HepG2 (cell line): ENCODE measurements around the gene NOBOX. TPM values are rescaled to one million over a fixed set of nuclear protein-coding genes. Genes with fewer than 3 reads are reported as not detected.

Experiments used
- ATAC-seq: fragments of 200-7000 bp; cut with Tn5 transposase; 3 replicates; pipeline ENCODE4 v1.9.1; 2020; ENCODE audit warnings: mild to moderate bottlenecking, moderate library complexity
- BruUV-seq: library from RNA; stranded (reverse); fragments of 400-500 nt; replicated peaks from 2 replicates; lab custom pipeline; 2021; lab: Mats Ljungman, UMichigan
- CTCF ChIA-PET: fragments of 300-600 bp; formaldehyde crosslinking; extraction: SDS; loops from one replicate; lab custom pipeline; 2021; ENCODE audit warnings: low total read pairs, inconsistent platforms, low intra/inter-chr PET ratio; lab: Yijun Ruan, JAX
- POLR2A ChIA-PET: fragments of 350-600 bp; sonication (Branson Sonifier 250); formaldehyde crosslinking; loops from one replicate; lab custom pipeline; 2020; ENCODE audit warnings: antibody characterized with exemption, inconsistent platforms; lab: Yijun Ruan, JAX
- DNase-seq: peaks from one replicate; pipeline ENCODE4 v3.0.0-alpha.2; 2015; ENCODE audit warnings: low spot score
- FAIRE-seq: peaks from 3 replicates; lab custom pipeline; 2011; peaks lifted over from hg19 to GRCh38; lab: Jason Lieb, UNC
- H2AFZ ChIP-seq: one replicate; pipeline ENCODE4 v1.6.1; 2011; ENCODE audit warnings: low read length, inconsistent platforms
- H3K27ac ChIP-seq: fragments of 300-600 bp; 3 replicates; pipeline ENCODE4 v1.8.0; 2011; ENCODE audit warnings: mixed run types, mild to moderate bottlenecking, mixed read lengths, low read length, inconsistent platforms; ENCODE audit not compliant: insufficient read depth; ENCODE audit errors: extremely low read length
- H3K27me3 ChIP-seq, 2 experiments: fragments of 200-600 bp in 1 of 2; 2 replicates in 1 of 2; 3 replicates in 1 of 2; pipeline versions ENCODE4 v1.6.0 to v1.8.0; 2011; ENCODE audit warnings: low read length in 2 of 2, mild to moderate bottlenecking in 2 of 2, moderate library complexity in 2 of 2, inconsistent platforms in 1 of 2; ENCODE audit not compliant: insufficient read depth in 2 of 2, control insufficient read depth in 1 of 2
- H3K36me3 ChIP-seq, 2 experiments: fragments of 200-600 bp in 1 of 2; replicated peaks in 1 of 2; 2 replicates in 1 of 2; 3 replicates in 1 of 2; pipeline versions ENCODE4 v1.5.1 to v1.8.0; 2011; ENCODE audit warnings: low read length in 2 of 2, inconsistent platforms in 1 of 2; ENCODE audit not compliant: insufficient read depth in 2 of 2, control insufficient read depth in 1 of 2
- H3K4me1 ChIP-seq: 2 replicates; pipeline ENCODE4 v1.5.1; 2012; ENCODE audit warnings: low read length, inconsistent platforms; ENCODE audit not compliant: insufficient read depth
- H3K4me2 ChIP-seq: 2 replicates; pipeline ENCODE4 v1.6.0; 2011; ENCODE audit warnings: low read depth, low read length, inconsistent platforms
- H3K4me3 ChIP-seq, 3 experiments: fragments of 200-600 bp in 1 of 3; sonication (generic), shearing (Covaris generic) in 1 of 3; replicated peaks in 1 of 3; 2 replicates each; pipeline ENCODE4 v1.5.1; 2011 to 2016; ENCODE audit warnings: low read length in 3 of 3, inconsistent platforms in 2 of 3, low read depth in 2 of 3, mild to moderate bottlenecking in 2 of 3, control low read depth in 1 of 3, mixed read lengths in 1 of 3; ENCODE audit not compliant: insufficient read depth in 1 of 3
- H3K79me2 ChIP-seq: one replicate; pipeline ENCODE4 v1.6.1; 2011; ENCODE audit warnings: low read length, inconsistent platforms; ENCODE audit not compliant: insufficient read depth
- H3K9ac ChIP-seq: 2 replicates; pipeline ENCODE4 v1.6.0; 2011; ENCODE audit warnings: mild to moderate bottlenecking, low read depth, low read length, inconsistent platforms; ENCODE audit not compliant: insufficient read depth
- H3K9me3 ChIP-seq: 2 replicates; pipeline ENCODE4 v1.5.1; 2012; ENCODE audit warnings: mild to moderate bottlenecking, low read length
- H4K20me1 ChIP-seq: 2 replicates; pipeline ENCODE4 v1.6.0; 2011; ENCODE audit warnings: inconsistent platforms, mild to moderate bottlenecking, low read length, moderate library complexity; ENCODE audit not compliant: insufficient read depth
- ASH2L ChIP-seq: fragments of 300-600, 200-600 bp; sonication (generic); IDR thresholded peaks from 2 replicates; pipeline ENCODE4 v1.7.0; 2017; ENCODE audit warnings: low read depth, mild to moderate bottlenecking, moderate library complexity, mixed read lengths, low read length; ENCODE audit not compliant: insufficient read length
- GLI4 ChIP-seq: sonication (generic); formaldehyde crosslinking; IDR thresholded peaks from 2 replicates; pipeline ENCODE4 v1.5.1; 2020; ENCODE audit warnings: missing genetic modification reagents, mild to moderate bottlenecking, moderate library complexity, borderline replicate concordance
- GZF1 ChIP-seq: sonication (generic); formaldehyde crosslinking; IDR thresholded peaks from 2 replicates; pipeline ENCODE4 v1.5.1; 2020; ENCODE audit warnings: mild to moderate bottlenecking, missing genetic modification reagents
- LCORL ChIP-seq, 2 experiments: fragments of 450-650 bp in 1 of 2; sonication (generic) in 1 of 2; formaldehyde crosslinking in 1 of 2; IDR thresholded peaks; 2 replicates each; pipeline versions ENCODE4 v1.5.0 to v1.6.1; 2017 to 2020; ENCODE audit warnings: antibody characterized with exemption in 1 of 2, missing genetic modification reagents in 1 of 2
- MED13 ChIP-seq: sonication (generic); formaldehyde crosslinking; IDR thresholded peaks from 2 replicates; pipeline ENCODE4 v1.5.0; 2020; ENCODE audit warnings: missing genetic modification reagents
- MTA3 ChIP-seq: sonication (generic); formaldehyde crosslinking; IDR thresholded peaks from 2 replicates; pipeline ENCODE4 v1.4.0; 2020; ENCODE audit warnings: missing genetic modification reagents
- NFATC3 ChIP-seq: sonication (generic); formaldehyde crosslinking; IDR thresholded peaks from 2 replicates; pipeline ENCODE4 v1.5.1; 2020; ENCODE audit warnings: mild to moderate bottlenecking, missing genetic modification reagents
- SMAD9 ChIP-seq: sonication (generic); formaldehyde crosslinking; IDR thresholded peaks from 2 replicates; pipeline ENCODE4 v1.5.1; 2020; ENCODE audit warnings: mild to moderate bottlenecking, missing genetic modification reagents
- SRSF1 ChIP-seq: fragments of 200-400 bp; formaldehyde crosslinking; optimal IDR thresholded peaks from 2 replicates; pipeline ENCODE3; 2017; ENCODE audit warnings: mild to moderate bottlenecking, low read depth, low read length, moderate library complexity
- ZBTB21 ChIP-seq: sonication (generic); formaldehyde crosslinking; IDR thresholded peaks from 2 replicates; pipeline ENCODE4 v1.4.0; 2020; ENCODE audit warnings: missing genetic modification reagents
- ZNF143 ChIP-seq: sonication (generic); formaldehyde crosslinking; IDR thresholded peaks from 2 replicates; pipeline ENCODE4 v1.4.0; 2020; ENCODE audit warnings: missing genetic modification reagents
- ZNF263 ChIP-seq: sonication (generic); formaldehyde crosslinking; IDR thresholded peaks from 2 replicates; pipeline ENCODE4 v1.4.0; 2020; ENCODE audit warnings: missing genetic modification reagents
- ZNF816 ChIP-seq: sonication (generic); formaldehyde crosslinking; IDR thresholded peaks from 2 replicates; pipeline ENCODE4 v1.8.0; 2022; ENCODE audit warnings: missing genetic modification reagents, mild to moderate bottlenecking, borderline replicate concordance
- ZSCAN29 ChIP-seq: sonication (generic); formaldehyde crosslinking; conservative IDR thresholded peaks from 2 replicates; pipeline ENCODE4 v1.4.0; 2020; ENCODE audit warnings: mild to moderate bottlenecking, missing genetic modification reagents
- WGBS: methylation state at CpG from one replicate; pipeline ENCODE4 v1.1.6; 2017; ENCODE audit warnings: low lambda C conversion rate; 5-methylcytosine and 5-hydroxymethylcytosine counted together
- in situ Hi-C: cut with HindIII; loops from 2 replicates; pipeline ENCODE4 v1.10.0; 2017; ENCODE audit warnings: low pct_unique_long_range_greater_than_20kb; ENCODE audit not compliant: extremely low pct_ligation_motif_present
- intact Hi-C: fragments of 100-400 bp; cut with micrococcal nuclease; formaldehyde crosslinking; loops from one replicate; pipeline ENCODE4 v1.10.0; 2022; ENCODE audit not compliant: unreplicated experiment
- polyA plus RNA-seq, 8 experiments: library from polyadenylated mRNA; depleted of rRNA in 3 of 8; stranded (reverse) in 7 of 8; unstranded in 1 of 8; fragments of >200 nt; fragmentation: Illumina TruSeq in 4 of 8; extraction: Trizol in 4 of 8; gene quantifications; 2 replicates each; pipeline versions ENCODE4 v1.2.1 to v1.2.3, GENCODE V29; 2011 to 2016; ENCODE audit warnings: low read depth in 4 of 8, missing spikeins in 1 of 8, mixed read lengths in 1 of 8; ENCODE audit not compliant: insufficient read depth in 1 of 8
- total RNA-seq, 5 experiments: library from RNA; depleted of rRNA; stranded (reverse); fragments of >200 nt; fragmentation: Illumina TruSeq; extraction: Trizol; gene quantifications; 2 replicates each; pipeline ENCODE4 v1.2.3, GENCODE V29; 2016; ENCODE audit warnings: low read depth in 1 of 5
- TF ChIP-seq, protein P1 (sequence below): sonication (generic); formaldehyde crosslinking; conservative IDR thresholded peaks from 2 replicates; pipeline ENCODE4 v1.5.0; 2020; ENCODE audit warnings: missing genetic modification reagents
- TF ChIP-seq, protein P2 (sequence below): sonication (generic); formaldehyde crosslinking; IDR thresholded peaks from 2 replicates; pipeline ENCODE4 v1.5.1; 2020; ENCODE audit warnings: mild to moderate bottlenecking, missing genetic modification reagents, borderline replicate concordance
- TF ChIP-seq, protein P3 (sequence below): sonication (generic); formaldehyde crosslinking; IDR thresholded peaks from 2 replicates; pipeline ENCODE4 v1.4.0; 2020; ENCODE audit warnings: mild to moderate bottlenecking, missing genetic modification reagents, borderline replicate concordance
- TF ChIP-seq, protein P4 (sequence below): sonication (generic); formaldehyde crosslinking; IDR thresholded peaks from 2 replicates; pipeline ENCODE4 v1.4.0; 2020; ENCODE audit warnings: mild to moderate bottlenecking, missing genetic modification reagents

NOBOX gene
- total and polyA plus RNA-seq, 2 of the 13 experiments (the other 11 are each of a cell fraction or from before 2014, with no cell fraction given) = not detected

DNA sequence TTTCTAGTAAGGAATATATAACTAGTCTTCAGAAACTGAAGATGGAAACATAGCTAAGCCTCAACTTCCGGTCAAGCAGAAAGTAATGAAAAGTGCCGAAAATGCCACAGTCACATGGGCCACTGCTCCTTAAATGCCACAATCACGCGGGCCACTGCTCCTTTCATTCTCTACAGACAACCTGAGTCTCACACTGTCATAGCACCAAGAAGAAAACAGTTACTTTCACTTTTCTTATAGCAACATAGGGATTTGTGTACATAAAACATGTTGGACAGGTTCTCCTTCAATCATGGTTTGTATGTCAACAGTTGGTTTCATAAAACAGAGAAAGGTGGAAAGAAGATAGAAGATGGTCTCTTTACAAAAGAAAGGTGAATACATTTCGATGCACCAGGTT, 48.6 kb upstream of the NOBOX start:
- FAIRE-seq = no peak
- WGBS = 15% methylated on average over 5 of the region's 5 CpGs

More for the DNA sequence above, 48.6 kb upstream of the NOBOX start:
- no peaks in the 10 kb centered on the region for H4K20me1 ChIP-seq
- intact Hi-C loops = no loop called here
- ATAC-seq (no peak), DNase-seq (no peak)
- no peaks in the 10 kb centered on the region for H3K4me1 ChIP-seq
- BruUV-seq = no TSS peak
- CTCF ChIA-PET = no interaction called here
- H3K27me3 ChIP-seq = no peaks in the 10 kb centered on the region
- H3K79me2 ChIP-seq = no peaks in the 10 kb centered on the region
- in situ Hi-C loops = no loop called here
- POLR2A ChIA-PET = no interaction called here
- H3K4me3 ChIP-seq = no peak overlapping the region
- H3K4me2 ChIP-seq = no peak overlapping the region
- peaks cover 4% of the 10 kb centered on the region for H3K9me3 ChIP-seq
- TF ChIP-seq, protein P1, sequence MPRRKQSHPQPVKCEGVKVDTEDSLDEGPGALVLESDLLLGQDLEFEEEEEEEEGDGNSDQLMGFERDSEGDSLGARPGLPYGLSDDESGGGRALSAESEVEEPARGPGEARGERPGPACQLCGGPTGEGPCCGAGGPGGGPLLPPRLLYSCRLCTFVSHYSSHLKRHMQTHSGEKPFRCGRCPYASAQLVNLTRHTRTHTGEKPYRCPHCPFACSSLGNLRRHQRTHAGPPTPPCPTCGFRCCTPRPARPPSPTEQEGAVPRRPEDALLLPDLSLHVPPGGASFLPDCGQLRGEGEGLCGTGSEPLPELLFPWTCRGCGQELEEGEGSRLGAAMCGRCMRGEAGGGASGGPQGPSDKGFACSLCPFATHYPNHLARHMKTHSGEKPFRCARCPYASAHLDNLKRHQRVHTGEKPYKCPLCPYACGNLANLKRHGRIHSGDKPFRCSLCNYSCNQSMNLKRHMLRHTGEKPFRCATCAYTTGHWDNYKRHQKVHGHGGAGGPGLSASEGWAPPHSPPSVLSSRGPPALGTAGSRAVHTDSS (CRISPR knock-in tag) = no peak
- TF ChIP-seq ZSCAN29 (CRISPR knock-in tag) = no peak
- no peak for TF ChIP-seq ZBTB21 (CRISPR knock-in tag)
- no peak for TF ChIP-seq ZNF263 (CRISPR knock-in tag)
- no peak for TF ChIP-seq GLI4 (CRISPR knock-in tag)
- TF ChIP-seq, protein P2, sequence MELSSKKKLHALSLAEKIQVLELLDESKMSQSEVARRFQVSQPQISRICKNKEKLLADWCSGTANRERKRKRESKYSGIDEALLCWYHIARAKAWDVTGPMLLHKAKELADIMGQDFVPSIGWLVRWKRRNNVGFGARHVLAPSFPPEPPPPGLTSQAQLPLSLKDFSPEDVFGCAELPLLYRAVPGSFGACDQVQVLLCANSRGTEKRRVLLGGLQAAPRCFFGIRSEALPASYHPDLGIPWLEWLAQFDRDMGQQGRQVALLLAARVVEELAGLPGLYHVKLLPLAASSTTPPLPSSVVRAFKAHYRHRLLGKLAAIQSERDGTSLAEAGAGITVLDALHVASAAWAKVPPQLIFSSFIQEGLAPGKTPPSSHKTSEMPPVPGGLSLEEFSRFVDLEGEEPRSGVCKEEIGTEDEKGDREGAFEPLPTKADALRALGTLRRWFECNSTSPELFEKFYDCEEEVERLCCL (CRISPR knock-in tag) = no peak
- no peak for TF ChIP-seq GZF1
- TF ChIP-seq MED13 (CRISPR knock-in tag) = no peak
- TF ChIP-seq, protein P3, sequence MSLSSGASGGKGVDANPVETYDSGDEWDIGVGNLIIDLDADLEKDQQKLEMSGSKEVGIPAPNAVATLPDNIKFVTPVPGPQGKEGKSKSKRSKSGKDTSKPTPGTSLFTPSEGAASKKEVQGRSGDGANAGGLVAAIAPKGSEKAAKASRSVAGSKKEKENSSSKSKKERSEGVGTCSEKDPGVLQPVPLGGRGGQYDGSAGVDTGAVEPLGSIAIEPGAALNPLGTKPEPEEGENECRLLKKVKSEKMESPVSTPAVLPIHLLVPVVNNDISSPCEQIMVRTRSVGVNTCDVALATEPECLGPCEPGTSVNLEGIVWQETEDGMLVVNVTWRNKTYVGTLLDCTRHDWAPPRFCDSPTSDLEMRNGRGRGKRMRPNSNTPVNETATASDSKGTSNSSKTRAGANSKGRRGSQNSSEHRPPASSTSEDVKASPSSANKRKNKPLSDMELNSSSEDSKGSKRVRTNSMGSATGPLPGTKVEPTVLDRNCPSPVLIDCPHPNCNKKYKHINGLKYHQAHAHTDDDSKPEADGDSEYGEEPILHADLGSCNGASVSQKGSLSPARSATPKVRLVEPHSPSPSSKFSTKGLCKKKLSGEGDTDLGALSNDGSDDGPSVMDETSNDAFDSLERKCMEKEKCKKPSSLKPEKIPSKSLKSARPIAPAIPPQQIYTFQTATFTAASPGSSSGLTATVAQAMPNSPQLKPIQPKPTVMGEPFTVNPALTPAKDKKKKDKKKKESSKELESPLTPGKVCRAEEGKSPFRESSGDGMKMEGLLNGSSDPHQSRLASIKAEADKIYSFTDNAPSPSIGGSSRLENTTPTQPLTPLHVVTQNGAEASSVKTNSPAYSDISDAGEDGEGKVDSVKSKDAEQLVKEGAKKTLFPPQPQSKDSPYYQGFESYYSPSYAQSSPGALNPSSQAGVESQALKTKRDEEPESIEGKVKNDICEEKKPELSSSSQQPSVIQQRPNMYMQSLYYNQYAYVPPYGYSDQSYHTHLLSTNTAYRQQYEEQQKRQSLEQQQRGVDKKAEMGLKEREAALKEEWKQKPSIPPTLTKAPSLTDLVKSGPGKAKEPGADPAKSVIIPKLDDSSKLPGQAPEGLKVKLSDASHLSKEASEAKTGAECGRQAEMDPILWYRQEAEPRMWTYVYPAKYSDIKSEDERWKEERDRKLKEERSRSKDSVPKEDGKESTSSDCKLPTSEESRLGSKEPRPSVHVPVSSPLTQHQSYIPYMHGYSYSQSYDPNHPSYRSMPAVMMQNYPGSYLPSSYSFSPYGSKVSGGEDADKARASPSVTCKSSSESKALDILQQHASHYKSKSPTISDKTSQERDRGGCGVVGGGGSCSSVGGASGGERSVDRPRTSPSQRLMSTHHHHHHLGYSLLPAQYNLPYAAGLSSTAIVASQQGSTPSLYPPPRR (CRISPR knock-in tag) = no peak
- TF ChIP-seq ZNF816 (CRISPR knock-in tag) = no peak
- no peak for TF ChIP-seq SMAD9
- TF ChIP-seq ZNF143 (CRISPR knock-in tag) = no peak
- no peak for TF ChIP-seq LCORL (IDR thresholded peaks at IDR 0.05)
- no peak for TF ChIP-seq LCORL (CRISPR knock-in tag; IDR thresholded peaks at IDR 0.05)
- TF ChIP-seq NFATC3 (CRISPR knock-in tag) = no peak
- no peak for TF ChIP-seq MTA3 (CRISPR knock-in tag)
- no peak for TF ChIP-seq ASH2L
- no peak for TF ChIP-seq SRSF1
- TF ChIP-seq, protein P4, sequence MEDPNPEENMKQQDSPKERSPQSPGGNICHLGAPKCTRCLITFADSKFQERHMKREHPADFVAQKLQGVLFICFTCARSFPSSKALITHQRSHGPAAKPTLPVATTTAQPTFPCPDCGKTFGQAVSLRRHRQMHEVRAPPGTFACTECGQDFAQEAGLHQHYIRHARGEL = no peak
- H3K36me3 ChIP-seq = no peaks in the 10 kb centered on the region
- H2AFZ ChIP-seq = no peak overlapping the region
- H3K9ac ChIP-seq = no peak overlapping the region
- H3K27ac ChIP-seq = no peak overlapping the region
